ENCODE results near the gene TMEM51. TPM values are rescaled to one million over a fixed set of nuclear protein-coding genes. Genes with fewer than 3 reads are reported as not detected.

The TMEM51 gene
- total and polyA plus RNA-seq, 9 donors: 9.4 to 38.5 (median 23.0) TPM

DNA sequence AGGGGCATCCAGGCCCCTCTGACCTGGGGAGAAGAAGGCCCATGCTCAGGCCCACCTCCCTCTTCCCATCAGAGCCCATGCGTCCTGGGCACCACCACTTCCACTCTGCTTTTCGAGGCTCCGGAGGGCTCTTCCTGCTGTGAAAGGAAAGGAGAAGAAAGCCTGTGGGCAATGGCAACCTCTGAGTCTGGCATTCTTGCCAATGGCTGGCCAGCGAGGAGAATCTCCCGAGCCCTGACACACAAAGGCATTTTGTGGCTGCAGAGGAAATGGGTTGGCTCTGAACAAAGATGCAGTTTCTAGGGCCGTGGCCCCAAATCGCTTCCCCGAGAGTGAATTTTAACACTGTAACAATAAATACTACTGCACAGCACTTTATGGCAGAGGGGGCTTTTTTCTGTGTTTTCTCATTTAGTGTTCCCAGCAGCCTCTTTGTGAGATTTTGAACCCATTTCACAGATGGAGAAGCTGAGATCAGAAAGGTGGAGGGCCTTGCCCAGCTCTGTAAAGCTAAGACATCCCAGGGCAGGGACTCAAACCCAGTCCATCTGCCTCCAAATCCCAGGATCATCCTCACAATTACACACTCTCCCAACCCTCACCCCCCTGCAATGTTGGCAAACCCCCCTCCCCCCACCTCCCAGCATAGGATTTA, 35.7 kb upstream of the TMEM51 start:
- no peak overlapping the region for H3K4me3 ChIP-seq
- H3K36me3 ChIP-seq: no peaks in the 10 kb centered on the region
- no peaks in the 10 kb centered on the region for H3K27me3 ChIP-seq
- intact Hi-C loops (cut with DNase I): no loop called here
- TF ChIP-seq POLR2A (IDR thresholded peaks at IDR 0.05): no peak
- TF ChIP-seq EP300 (IDR thresholded peaks at IDR 0.05): no peak
- TF ChIP-seq, protein P1, sequence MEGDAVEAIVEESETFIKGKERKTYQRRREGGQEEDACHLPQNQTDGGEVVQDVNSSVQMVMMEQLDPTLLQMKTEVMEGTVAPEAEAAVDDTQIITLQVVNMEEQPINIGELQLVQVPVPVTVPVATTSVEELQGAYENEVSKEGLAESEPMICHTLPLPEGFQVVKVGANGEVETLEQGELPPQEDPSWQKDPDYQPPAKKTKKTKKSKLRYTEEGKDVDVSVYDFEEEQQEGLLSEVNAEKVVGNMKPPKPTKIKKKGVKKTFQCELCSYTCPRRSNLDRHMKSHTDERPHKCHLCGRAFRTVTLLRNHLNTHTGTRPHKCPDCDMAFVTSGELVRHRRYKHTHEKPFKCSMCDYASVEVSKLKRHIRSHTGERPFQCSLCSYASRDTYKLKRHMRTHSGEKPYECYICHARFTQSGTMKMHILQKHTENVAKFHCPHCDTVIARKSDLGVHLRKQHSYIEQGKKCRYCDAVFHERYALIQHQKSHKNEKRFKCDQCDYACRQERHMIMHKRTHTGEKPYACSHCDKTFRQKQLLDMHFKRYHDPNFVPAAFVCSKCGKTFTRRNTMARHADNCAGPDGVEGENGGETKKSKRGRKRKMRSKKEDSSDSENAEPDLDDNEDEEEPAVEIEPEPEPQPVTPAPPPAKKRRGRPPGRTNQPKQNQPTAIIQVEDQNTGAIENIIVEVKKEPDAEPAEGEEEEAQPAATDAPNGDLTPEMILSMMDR (IDR thresholded peaks at IDR 0.05): no peak
- no peaks in the 10 kb centered on the region for H3K9me3 ChIP-seq
- no peak for DNase-seq
- H3K27ac ChIP-seq: no peak overlapping the region
- WGBS, 3 donors: 71 to 96% (median 93%) methylated on average over 8 of the region's 8 CpGs
- peaks cover 2% of the 10 kb centered on the region for H3K4me1 ChIP-seq (ENCODE audit: insufficient read depth)

DNA sequence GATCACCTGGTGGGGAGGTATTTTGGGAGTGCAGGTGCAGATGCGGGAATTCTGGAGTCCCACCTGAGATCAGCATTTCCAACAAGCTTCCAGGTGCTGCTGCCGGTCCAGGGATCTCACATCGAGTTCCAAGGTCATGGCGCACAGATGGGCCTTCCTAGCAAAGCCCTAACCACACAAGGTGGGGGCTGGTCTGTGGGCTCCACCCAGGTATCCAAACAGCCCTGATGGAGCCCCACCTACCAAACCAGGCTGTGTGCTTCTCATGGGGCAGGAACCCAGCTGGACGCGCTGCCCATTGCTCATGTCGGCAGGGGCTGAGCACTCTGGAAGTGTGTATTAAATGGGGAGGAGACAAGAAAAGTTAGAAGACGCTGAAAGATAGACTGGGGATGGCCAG, 35.0 kb upstream of the TMEM51 start:
- H3K27me3 ChIP-seq: no peaks in the 10 kb centered on the region
- DNase-seq: no peak
- H3K4me3 ChIP-seq: no peak overlapping the region
- no peaks in the 10 kb centered on the region for H3K36me3 ChIP-seq
- TF ChIP-seq EP300 (IDR thresholded peaks at IDR 0.05): no peak
- TF ChIP-seq, protein P1 (IDR thresholded peaks at IDR 0.05): no peak
- no peak for TF ChIP-seq POLR2A (IDR thresholded peaks at IDR 0.05)
- H3K9me3 ChIP-seq: no peaks in the 10 kb centered on the region
- intact Hi-C loops (cut with DNase I): no loop called here
- 79 to 87% (median 83%) methylated on average over 8 of the region's 8 CpGs for WGBS, 3 donors
- H3K4me1 ChIP-seq (ENCODE audit: insufficient read depth): peaks cover 2% of the 10 kb centered on the region
- H3K27ac ChIP-seq: no peak overlapping the region

DNA sequence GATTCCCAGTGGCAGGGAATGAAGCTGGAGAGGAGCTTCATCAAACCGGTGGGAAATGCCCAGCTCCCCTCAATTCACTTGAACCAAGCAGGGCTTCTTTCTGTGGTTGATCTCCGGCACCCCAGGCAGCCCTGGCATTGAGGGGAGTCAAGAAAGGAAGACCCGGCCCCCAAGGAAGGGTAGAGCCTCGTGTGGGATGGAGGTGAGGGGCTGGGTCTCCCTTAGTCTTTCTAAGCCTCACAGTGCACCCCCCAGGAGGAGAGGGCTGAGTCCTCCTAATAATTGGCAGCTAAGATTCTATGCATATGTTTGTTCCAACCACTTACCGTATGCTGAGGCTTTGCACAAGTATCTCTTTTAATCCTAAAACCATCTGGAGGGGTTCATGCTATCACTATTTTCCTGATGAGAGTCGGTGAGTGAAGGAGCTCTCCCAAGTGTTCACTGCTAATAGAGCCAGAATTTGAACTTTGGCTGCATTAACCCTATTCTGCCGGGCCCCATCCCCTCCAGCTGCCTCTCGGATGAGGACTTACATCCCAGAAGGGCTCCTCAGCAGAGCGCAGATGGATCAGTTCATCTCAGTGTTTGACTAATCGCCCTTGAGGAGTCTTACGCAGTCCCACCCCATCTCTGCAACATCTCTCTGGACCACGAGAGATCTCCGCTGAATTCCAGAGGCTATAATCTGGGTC, 33.1 kb upstream of the TMEM51 start:
- Histone ChIP-seq H3K36me3 (no peaks in the 10 kb centered on the region), H3K4me3 (no peak overlapping the region), H3K9me3 (no peaks in the 10 kb centered on the region), H3K27me3 (no peaks in the 10 kb centered on the region), H3K27ac (no peak overlapping the region), H3K4me1 (ENCODE audit: insufficient read depth) (peaks cover 2% of the 10 kb centered on the region)
- WGBS, 3 donors: 81 to 88% (median 85%) methylated on average over 13 of the region's 13 CpGs
- TF ChIP-seq, protein P1 (IDR thresholded peaks at IDR 0.05): no peak
- TF ChIP-seq EP300 (IDR thresholded peaks at IDR 0.05): no peak
- TF ChIP-seq POLR2A (IDR thresholded peaks at IDR 0.05): no peak
- intact Hi-C loops (cut with DNase I): loop anchor here in 1 of 4 donors (10.0 kb wide), 1 partner anchor 304 kb away; no protein-coding TSS in a partner anchor
- no peak for DNase-seq

DNA sequence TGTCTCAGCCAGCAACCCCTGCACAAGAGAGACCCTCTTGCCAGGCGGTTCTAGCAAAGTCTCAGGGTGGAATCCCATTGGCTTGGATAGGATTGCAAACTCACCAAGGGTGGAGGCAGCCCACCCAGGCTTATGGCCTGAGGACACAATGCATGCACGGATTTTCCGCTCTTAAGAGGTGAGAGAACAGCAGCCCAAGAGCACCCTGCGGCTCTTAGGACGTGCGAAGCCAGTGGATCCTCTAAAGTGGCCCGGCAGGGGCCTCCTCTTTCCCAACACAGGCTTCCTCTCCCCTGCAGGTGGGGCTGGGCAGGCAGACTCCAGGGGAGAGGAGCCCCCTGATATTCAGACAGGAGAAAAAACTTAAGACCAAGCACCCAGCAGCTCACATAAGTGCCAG, 31.2 kb upstream of the TMEM51 start:
- no peaks in the 10 kb centered on the region for H3K27me3 ChIP-seq
- H3K36me3 ChIP-seq: no peaks in the 10 kb centered on the region
- TF ChIP-seq EP300 (IDR thresholded peaks at IDR 0.05) (no peak), POLR2A (IDR thresholded peaks at IDR 0.05) (no peak)
- TF ChIP-seq, protein P1 (IDR thresholded peaks at IDR 0.05): no peak
- no peaks in the 10 kb centered on the region for H3K9me3 ChIP-seq
- H3K4me3 ChIP-seq: no peak overlapping the region
- intact Hi-C loops (cut with DNase I): loop anchor here in 1 of 4 donors (10.0 kb wide), 1 partner anchor 302 kb away; no protein-coding TSS in a partner anchor
- no peak overlapping the region for H3K27ac ChIP-seq
- WGBS, 3 donors: 84 to 97% (median 91%) methylated on average over 7 of the region's 7 CpGs
- no peaks in the 10 kb centered on the region for H3K4me1 ChIP-seq (ENCODE audit: insufficient read depth)
- DNase-seq: no peak
